ENCODE results near the gene PCDH9.

PCDH9 gene

DNA sequence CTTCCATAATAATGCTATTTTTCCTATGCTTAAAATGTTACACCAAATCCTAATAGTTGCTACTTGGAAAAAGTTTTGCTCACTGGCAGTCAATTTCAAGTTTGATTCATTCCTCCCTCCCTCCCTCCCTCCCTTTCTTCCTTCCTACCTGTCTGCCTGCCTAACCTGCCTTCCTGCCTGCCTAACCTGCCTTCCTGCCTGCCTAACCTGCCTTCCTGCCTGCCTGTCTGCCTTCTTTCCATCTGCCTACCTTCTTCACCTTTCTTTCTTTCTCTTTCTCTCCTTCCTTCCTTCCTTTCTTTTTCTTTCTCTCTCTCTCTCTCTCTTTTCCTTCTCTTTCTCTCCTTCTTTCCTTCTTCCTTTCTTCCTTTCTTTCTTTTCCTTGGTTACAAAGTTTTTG is 418.7 kb downstream of the PCDH9 start:
- TF ChIP-seq JUND (IDR thresholded peaks at IDR 0.05; ENCODE audit: low read depth): no peak
- no peak for DNase-seq (ENCODE audit: low read depth in 1 of 2, low spot score in 1 of 2)
- in situ Hi-C loops (cut with HindIII; ENCODE audit: low pct_unique_long_range_greater_than_20kb, low sequenced_read_pairs): no loop called here

DNA sequence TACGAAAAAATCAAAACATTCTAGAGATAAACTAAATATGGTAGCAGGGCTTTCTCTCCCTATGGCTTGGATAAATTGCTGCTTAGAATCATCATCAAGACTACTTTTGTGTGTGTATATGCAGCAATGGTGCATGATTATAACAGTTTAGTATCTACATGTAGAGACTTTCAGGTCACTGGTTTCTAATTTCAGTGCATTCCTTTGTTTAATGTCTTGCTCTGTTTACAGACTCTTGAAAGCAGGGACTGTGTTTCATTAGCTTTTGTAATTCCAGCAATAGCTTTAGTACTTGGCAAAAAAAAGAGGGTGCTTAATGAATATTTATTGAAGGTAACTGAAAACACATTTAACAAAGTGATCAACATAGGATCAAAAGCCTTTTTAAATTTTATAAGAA is 420.7 kb downstream of the PCDH9 start:
- no peak for TF ChIP-seq JUND (IDR thresholded peaks at IDR 0.05; ENCODE audit: low read depth)
- in situ Hi-C loops (cut with HindIII; ENCODE audit: low pct_unique_long_range_greater_than_20kb, low sequenced_read_pairs): no loop called here
- DNase-seq (ENCODE audit: low read depth in 1 of 2, low spot score in 1 of 2): no peak

DNA sequence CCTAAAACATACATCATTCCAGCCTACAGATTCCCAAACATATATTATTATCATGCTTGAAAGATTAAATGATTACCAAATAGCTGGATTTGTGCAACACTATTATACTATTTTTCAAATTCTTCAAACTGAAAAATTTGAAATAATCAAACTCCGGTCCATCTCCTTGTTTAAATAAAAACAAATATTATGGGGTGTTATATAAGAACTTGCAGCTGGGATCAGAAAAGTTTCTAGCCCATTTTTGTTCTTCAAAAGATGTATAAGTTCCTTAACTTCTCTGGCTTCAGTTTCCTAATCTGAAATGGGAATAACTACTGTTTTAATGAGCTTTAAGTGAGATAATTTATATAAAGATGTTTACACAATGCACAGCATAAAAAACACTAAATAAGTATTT is 422.9 kb downstream of the PCDH9 start:
- in situ Hi-C loops (cut with HindIII; ENCODE audit: low pct_unique_long_range_greater_than_20kb, low sequenced_read_pairs): no loop called here
- no peak for DNase-seq (ENCODE audit: low read depth in 1 of 2, low spot score in 1 of 2)
- TF ChIP-seq JUND (IDR thresholded peaks at IDR 0.05; ENCODE audit: low read depth): no peak

DNA sequence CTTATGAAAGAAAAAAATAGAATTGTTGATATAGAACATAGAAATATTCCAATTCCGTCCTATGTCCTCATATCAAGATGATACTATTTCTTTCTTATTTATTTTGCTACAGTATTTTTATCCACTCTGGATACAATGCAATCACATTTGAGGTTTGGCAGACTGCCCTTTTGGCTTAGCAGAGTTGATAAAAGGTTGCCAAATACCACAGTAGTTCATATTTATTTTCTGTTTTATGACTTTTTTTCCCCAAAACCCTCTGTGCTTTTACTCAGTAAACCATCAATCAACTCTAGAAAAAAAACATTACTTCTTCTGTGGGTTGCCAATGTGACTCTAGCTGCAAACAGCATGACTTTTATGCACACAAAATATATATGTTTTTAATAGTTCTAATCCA is 424.5 kb downstream of the PCDH9 start:
- in situ Hi-C loops (cut with HindIII; ENCODE audit: low pct_unique_long_range_greater_than_20kb, low sequenced_read_pairs): no loop called here
- no peak for TF ChIP-seq JUND (IDR thresholded peaks at IDR 0.05; ENCODE audit: low read depth)
- no peak for DNase-seq (ENCODE audit: low read depth in 1 of 2, low spot score in 1 of 2)

DNA sequence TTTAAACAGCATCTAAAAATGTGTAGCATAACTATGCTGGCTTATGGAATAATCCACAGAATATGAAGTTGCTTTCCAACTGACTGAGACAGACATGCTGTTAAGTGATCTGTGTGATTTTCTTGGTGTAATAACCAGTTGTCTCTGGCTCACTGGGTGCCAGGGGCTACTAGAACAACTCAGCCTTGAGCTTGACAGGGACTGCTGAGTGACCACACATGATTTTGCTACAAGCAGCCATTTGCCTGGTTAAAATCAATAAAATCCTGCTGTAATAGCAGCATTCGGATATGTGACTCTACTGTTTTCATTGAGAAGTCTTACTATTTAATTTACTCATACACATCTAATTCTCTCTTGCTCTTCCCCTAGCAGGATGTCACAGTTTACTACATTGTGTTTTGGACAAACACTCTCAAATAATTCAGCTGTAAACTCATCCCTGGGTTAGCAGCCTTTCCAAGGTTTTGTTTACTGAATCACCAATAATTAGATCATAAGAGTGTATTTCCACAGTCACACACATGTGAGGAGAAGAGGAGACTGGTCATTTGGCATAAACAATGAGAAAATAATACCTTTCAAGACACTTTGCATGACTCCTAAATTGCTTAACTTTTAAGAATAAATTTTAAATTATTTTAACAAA is 426.2 kb downstream of the PCDH9 start:
- DNase-seq (ENCODE audit: low read depth in 1 of 2, low spot score in 1 of 2): no peak
- in situ Hi-C loops (cut with HindIII; ENCODE audit: low pct_unique_long_range_greater_than_20kb, low sequenced_read_pairs): no loop called here
- no peak for TF ChIP-seq JUND (IDR thresholded peaks at IDR 0.05; ENCODE audit: low read depth)

DNA sequence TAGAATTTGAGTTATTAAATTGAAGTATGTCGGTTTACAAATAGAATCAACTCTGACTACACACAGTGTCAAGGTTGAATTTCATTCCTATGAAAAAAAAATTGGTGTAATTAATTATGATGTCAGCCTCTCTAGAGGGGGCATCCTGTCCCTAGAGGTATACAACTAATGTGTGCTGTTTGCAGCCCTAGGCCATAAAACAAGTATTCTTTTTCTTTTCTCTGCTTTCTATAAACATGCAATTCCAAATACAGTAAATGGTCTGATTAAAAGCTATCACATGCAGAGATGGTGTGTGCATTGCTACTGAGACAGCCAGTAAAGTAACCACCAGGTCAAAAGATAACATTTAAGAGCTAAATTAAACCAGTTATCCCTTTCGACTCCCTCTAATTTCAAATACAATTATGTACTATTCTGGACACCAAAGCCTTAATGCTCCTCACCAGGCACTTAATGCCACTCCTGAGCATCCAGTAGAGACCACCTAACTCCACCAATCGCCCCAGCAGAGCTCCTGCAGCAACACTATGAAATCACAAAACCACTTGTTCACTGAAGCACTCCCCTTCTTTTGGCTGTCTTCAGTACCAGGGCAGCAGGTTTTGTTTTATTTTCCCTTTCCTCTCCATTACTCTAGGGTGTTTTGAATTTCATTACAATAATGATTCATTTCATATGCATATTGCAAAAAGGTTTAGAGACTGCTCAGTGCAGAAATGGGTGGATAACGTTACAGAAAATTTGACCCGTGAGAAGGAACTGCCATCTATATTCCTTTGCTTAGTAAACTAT is 426.9 kb downstream of the PCDH9 start:
- in situ Hi-C loops (cut with HindIII; ENCODE audit: low pct_unique_long_range_greater_than_20kb, low sequenced_read_pairs): no loop called here
- DNase-seq (ENCODE audit: low read depth in 1 of 2, low spot score in 1 of 2): no peak
- no peak for TF ChIP-seq JUND (IDR thresholded peaks at IDR 0.05; ENCODE audit: low read depth)

DNA sequence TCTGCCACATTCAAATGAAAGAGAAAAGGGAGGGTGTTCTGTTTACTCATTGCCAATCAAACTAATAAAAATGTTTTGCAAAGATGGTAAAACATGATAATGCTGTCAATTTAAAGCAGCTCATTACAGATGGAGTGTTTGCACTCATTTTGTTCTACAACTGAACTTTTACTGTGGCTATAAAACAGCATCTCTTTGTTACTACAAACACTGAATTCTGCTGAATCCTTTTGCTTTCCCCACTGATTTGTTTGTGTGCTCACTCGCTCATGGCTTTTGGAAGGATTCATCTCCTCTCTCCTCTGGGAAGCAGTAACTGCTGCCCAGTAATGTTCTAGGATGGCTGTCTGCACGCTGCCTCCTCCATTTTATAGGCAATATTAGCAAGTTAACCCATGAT is 434.5 kb downstream of the PCDH9 start:
- DNase-seq (ENCODE audit: low read depth in 1 of 2, low spot score in 1 of 2): no peak
- TF ChIP-seq JUND (IDR thresholded peaks at IDR 0.05; ENCODE audit: low read depth): no peak
- in situ Hi-C loops (cut with HindIII; ENCODE audit: low pct_unique_long_range_greater_than_20kb, low sequenced_read_pairs): no loop called here

DNA sequence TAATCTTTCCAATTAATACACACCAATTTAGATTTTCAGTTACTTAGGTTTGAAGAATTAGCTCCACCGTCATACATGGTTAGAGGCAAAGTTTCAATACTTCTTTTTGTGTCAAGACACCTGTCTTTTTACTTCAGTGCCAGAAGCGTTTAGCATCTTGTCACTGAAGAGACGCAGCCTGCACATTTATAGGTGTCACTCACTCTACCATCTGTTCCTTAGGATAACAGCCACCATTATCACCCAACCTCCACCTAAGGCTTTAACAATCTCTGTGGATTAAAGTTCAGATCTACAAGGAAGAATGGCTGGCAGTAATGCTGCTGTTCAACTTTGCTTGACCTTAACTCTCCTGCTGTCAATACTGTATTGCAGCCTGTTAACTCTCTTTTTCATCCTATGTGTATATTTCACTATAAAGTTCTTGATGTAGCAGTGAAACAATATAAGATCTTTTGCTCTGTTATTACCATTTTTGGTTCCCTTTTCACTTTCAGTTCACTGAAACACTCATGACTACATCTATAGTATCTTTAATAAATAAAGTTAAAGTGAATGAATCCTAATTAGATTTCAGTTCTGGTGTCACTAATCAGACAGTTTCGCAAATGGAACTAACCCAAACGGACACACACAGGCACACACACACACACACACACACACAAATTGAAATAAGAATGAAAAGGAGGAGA is 435.6 kb downstream of the PCDH9 start:
- in situ Hi-C loops (cut with HindIII; ENCODE audit: low pct_unique_long_range_greater_than_20kb, low sequenced_read_pairs): no loop called here
- TF ChIP-seq JUND (IDR thresholded peaks at IDR 0.05; ENCODE audit: low read depth): no peak
- no peak for DNase-seq (ENCODE audit: low read depth in 1 of 2, low spot score in 1 of 2)

DNA sequence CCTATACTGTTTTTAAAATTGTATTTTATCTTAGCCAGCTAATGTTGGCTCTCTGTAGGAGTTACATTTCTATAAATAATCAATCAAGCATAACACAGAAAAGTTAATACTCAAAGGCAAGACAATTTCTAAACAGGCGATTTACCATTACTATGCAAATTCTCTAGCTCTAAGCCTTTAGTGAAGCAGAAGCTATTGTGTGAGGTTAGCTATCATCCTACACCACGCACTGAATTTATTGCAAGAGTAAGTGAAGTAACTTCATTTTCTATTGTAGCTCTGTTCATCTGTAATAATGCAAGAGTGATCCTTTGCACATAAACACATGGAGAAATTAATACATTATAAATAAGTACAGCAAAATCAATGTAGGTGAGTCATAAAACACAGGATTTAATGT is 439.3 kb downstream of the PCDH9 start:
- DNase-seq (ENCODE audit: low read depth in 1 of 2, low spot score in 1 of 2): no peak
- in situ Hi-C loops (cut with HindIII; ENCODE audit: low pct_unique_long_range_greater_than_20kb, low sequenced_read_pairs): no loop called here
- TF ChIP-seq JUND (IDR thresholded peaks at IDR 0.05; ENCODE audit: low read depth): no peak

DNA sequence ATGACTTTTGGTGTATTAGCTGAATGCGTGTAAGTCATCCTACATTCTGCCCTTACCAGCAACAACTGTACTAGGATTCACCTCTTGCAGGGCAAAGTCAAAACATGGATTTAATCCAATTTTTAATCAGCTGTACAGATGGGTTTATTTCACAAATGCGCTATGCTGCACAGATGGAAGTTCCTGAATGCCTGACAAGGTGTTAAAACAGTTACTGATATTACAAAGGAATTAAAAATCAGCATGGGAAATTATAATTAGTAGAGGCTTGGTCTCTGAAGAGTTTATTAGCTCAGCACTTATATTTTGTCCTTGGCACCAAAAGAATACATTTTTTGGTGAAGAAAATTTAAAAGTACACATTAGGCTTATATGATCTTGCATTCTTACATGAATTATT is 448.9 kb downstream of the PCDH9 start:
- DNase-seq (ENCODE audit: low read depth in 1 of 2, low spot score in 1 of 2): no peak
- no peak for TF ChIP-seq JUND (IDR thresholded peaks at IDR 0.05; ENCODE audit: low read depth)
- in situ Hi-C loops (cut with HindIII; ENCODE audit: low pct_unique_long_range_greater_than_20kb, low sequenced_read_pairs): no loop called here

DNA sequence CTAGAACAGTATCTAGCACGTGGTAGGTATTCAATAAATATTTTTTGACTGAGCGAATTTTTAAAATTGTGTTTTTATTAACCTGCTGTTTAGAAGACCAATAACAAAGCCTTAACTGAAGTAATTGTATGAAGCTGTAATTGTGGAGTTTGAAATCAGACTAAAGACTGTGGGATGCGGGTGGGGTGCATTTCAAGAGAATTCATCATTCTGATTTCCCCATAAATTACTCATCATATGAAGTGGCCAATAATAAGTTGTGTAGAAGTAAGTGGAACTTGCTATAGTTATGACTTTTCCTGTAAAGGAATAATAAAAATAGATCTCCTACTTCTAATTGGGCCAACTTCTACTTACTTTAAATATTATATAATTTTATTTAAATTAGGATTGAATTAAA is 449.3 kb downstream of the PCDH9 start:
- no peak for DNase-seq (ENCODE audit: low read depth in 1 of 2, low spot score in 1 of 2)
- TF ChIP-seq JUND (IDR thresholded peaks at IDR 0.05; ENCODE audit: low read depth): no peak
- in situ Hi-C loops (cut with HindIII; ENCODE audit: low pct_unique_long_range_greater_than_20kb, low sequenced_read_pairs): no loop called here

DNA sequence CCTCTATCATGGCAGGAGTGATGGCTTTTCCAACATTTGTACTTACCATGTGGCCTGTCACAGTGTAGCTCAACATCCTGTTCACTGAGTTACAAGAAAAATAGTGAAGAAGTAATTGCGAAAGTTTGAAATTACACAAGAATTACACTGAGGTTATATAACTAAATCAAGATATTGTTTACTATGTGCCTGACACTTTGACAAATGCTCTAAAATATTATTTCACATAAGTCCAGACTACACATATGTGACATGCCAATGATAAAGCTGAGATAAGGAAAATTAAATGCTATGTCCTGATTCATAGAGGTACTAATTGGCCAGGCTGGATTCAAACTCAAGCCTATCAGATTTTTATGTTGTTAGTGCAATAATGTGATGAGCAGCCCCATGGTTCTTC is 451.7 kb downstream of the PCDH9 start:
- no peak for DNase-seq (ENCODE audit: low read depth in 1 of 2, low spot score in 1 of 2)
- in situ Hi-C loops (cut with HindIII; ENCODE audit: low pct_unique_long_range_greater_than_20kb, low sequenced_read_pairs): no loop called here
- no peak for TF ChIP-seq JUND (IDR thresholded peaks at IDR 0.05; ENCODE audit: low read depth)

DNA sequence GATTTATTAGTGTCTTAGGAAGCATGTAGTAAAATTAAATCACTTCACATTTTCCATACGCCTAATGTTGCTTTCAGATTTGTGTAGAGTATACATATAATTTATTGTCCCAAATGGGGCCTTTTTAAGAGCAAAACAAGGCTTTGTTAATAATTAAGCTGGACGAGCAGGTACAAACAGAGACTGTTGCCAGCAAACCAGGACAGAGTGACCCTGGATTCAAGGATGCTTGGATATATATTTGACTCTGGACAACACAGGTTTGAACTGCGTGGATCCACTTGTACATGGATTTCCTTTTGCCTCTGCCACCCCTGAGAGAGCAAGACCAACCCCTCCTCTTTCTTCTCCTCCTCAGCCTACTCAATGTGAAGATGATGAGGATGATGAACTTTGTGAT is 454.9 kb downstream of the PCDH9 start:
- in situ Hi-C loops (cut with HindIII; ENCODE audit: low pct_unique_long_range_greater_than_20kb, low sequenced_read_pairs): no loop called here
- TF ChIP-seq JUND (IDR thresholded peaks at IDR 0.05; ENCODE audit: low read depth): no peak
- DNase-seq (ENCODE audit: low read depth in 1 of 2, low spot score in 1 of 2): no peak
